ENCODE measurements around the gene ANO4.
"Not testable (repeated sequence)": the region's sequence is repeated elsewhere in the genome, so short reads cannot be mapped to it uniquely, and the experiment has no call there.

ANO4 gene

GRCh38 chr12:100875156-100875555 is 80.6 kb downstream of the ANO4 start:
- no peak for DNase-seq (ENCODE audit: low spot score)

GRCh38 chr12:100875771-100876170 is 81.2 kb downstream of the ANO4 start:
- DNase-seq (ENCODE audit: low spot score), result no peak

- no peak for DNase-seq (ENCODE audit: low spot score)
These were observed 83.2 kb downstream of the ANO4 start for GRCh38 chr12:100877776-100878175.

- DNase-seq (ENCODE audit: low spot score), result no peak
These were observed 100.6 kb downstream of the ANO4 start for GRCh38 chr12:100895192-100895591.

- no peak for DNase-seq (ENCODE audit: low spot score)
These were observed 101.6 kb downstream of the ANO4 start for GRCh38 chr12:100896192-100896591.

- DNase-seq (ENCODE audit: low spot score), result no peak
These were observed 102.7 kb downstream of the ANO4 start for GRCh38 chr12:100897240-100897639.

GRCh38 chr12:100899301-100899700 is 104.7 kb downstream of the ANO4 start:
- no peak for DNase-seq (ENCODE audit: low spot score)

- DNase-seq (ENCODE audit: low spot score), result no peak
These were observed 106.2 kb downstream of the ANO4 start for GRCh38 chr12:100900808-100901207.

GRCh38 chr12:100901266-100901665 is 106.7 kb downstream of the ANO4 start:
- DNase-seq (ENCODE audit: low spot score), result no peak

- no peak for DNase-seq (ENCODE audit: low spot score)
These were observed 109.7 kb downstream of the ANO4 start for GRCh38 chr12:100904270-100904669.

GRCh38 chr12:100908501-100908900 is 113.9 kb downstream of the ANO4 start:
- DNase-seq (ENCODE audit: low spot score), result no peak

- peak; percentile 22 for DNase-seq (ENCODE audit: low spot score)
These were observed 119.5 kb downstream of the ANO4 start for GRCh38 chr12:100913872-100914592.

- no peak for DNase-seq (ENCODE audit: low spot score)
These were observed 124.5 kb downstream of the ANO4 start for GRCh38 chr12:100919116-100919515.

GRCh38 chr12:100920493-100920892 is 125.9 kb downstream of the ANO4 start:
- DNase-seq (ENCODE audit: low spot score), result no peak

- no peak for DNase-seq (ENCODE audit: low spot score)
These were observed 132.2 kb downstream of the ANO4 start for GRCh38 chr12:100926669-100927248.

- DNase-seq (ENCODE audit: low spot score), result no peak
These were observed 133.2 kb downstream of the ANO4 start for GRCh38 chr12:100927826-100928225.

GRCh38 chr12:100932571-100932970 is 138.0 kb downstream of the ANO4 start:
- no peak for DNase-seq (ENCODE audit: low spot score)

- not testable (repeated sequence) for DNase-seq (ENCODE audit: low spot score)
These were observed 139.0 kb downstream of the ANO4 start for GRCh38 chr12:100933531-100933930.

- no peak for DNase-seq (ENCODE audit: low spot score)
These were observed 141.4 kb downstream of the ANO4 start for GRCh38 chr12:100935929-100936328.

GRCh38 chr12:100936661-100937060 is 142.1 kb downstream of the ANO4 start:
- no peak for DNase-seq (ENCODE audit: low spot score)

- DNase-seq (ENCODE audit: low spot score), result no peak
These were observed 145.9 kb downstream of the ANO4 start for GRCh38 chr12:100940503-100940902.

GRCh38 chr12:100942984-100943749 is 148.6 kb downstream of the ANO4 start:
- DNase-seq (ENCODE audit: low spot score), result no peak

GRCh38 chr12:100951756-100952155 is 157.2 kb downstream of the ANO4 start:
- no peak for DNase-seq (ENCODE audit: low spot score)

All from pons (tissue), 1 donor.